H9 (cell line): ENCODE results near the gene SLC25A17. TPM values are rescaled to one million over a fixed set of nuclear protein-coding genes. Genes with fewer than 3 reads are reported as not detected.

Source experiments
- microRNA-seq: library from miRNA; unstranded; fragments of <30 nt; microRNA quantifications from one replicate; pipeline ENCODE4, GENCODE V29; 2020; ENCODE audit warnings: borderline microRNAs expressed
- total RNA-seq: library from RNA; stranded (reverse); gene quantifications from 2 replicates; pipeline ENCODE4 v1.2.1, GENCODE V29; 2021

The SLC25A17 gene
- total RNA-seq, 1 experiment from 2014 or later, result 26.5 TPM

Small RNAs within 50 kb of the gene (microRNA-seq; reads per million reads assigned to microRNA genes)
- gene MIR4766, result 0.58 reads per million

Other genes with a start within 250 kb of the SLC25A17 start
- gene MRTFA, start 182.6 kb downstream of the SLC25A17 start, total RNA-seq, result 38.1 and 44.4 TPM in 2 replicates
- 2.8 and 2.9 TPM in 2 replicates for gene MCHR1, start 139.9 kb downstream of the SLC25A17 start, total RNA-seq
- gene ST13, start 37.3 kb upstream of the SLC25A17 start, total RNA-seq, result 345 and 353 TPM in 2 replicates
- gene XPNPEP3, start 37.8 kb upstream of the SLC25A17 start, total RNA-seq, result 17.1 and 18.3 TPM in 2 replicates
- gene DNAJB7, start 42.8 kb upstream of the SLC25A17 start, total RNA-seq, result not detected in 2 replicates
- gene RBX1, start 132.0 kb upstream of the SLC25A17 start, total RNA-seq, result 79.1 and 85.6 TPM in 2 replicates